ENCODE data around the gene LMTK2.

The LMTK2 gene

GRCh38 chr7:98066934-98067507 lies 39.6 kb upstream of the LMTK2 start:
- Histone ChIP-seq H3K4me1 (ENCODE audit: control insufficient read depth in 1 of 2, insufficient read depth in 1 of 2, low read depth in 1 of 2, low read length in 1 of 2) (no peaks in the 10 kb centered on the region), H3K36me3 (no peaks in the 10 kb centered on the region), H3K27me3 (no peaks in the 10 kb centered on the region), H3K27ac (no peak overlapping the region), H3K9me3 (no peaks in the 10 kb centered on the region), H3K4me3 (ENCODE audit: low read depth in 1 of 2, low read length in 1 of 2) (no peak overlapping the region)
- no peak for TF ChIP-seq CTCF (IDR thresholded peaks at IDR 0.05)

- Histone ChIP-seq H3K27ac (no peak overlapping the region), H3K4me3 (ENCODE audit: low read depth in 1 of 2, low read length in 1 of 2) (no peak overlapping the region), H3K4me1 (ENCODE audit: control insufficient read depth in 1 of 2, insufficient read depth in 1 of 2, low read depth in 1 of 2, low read length in 1 of 2) (no peaks in the 10 kb centered on the region), H3K27me3 (no peaks in the 10 kb centered on the region), H3K36me3 (no peaks in the 10 kb centered on the region), H3K9me3 (no peaks in the 10 kb centered on the region)
- no peak for TF ChIP-seq CTCF (IDR thresholded peaks at IDR 0.05)
Observed at GRCh38 chr7:98073047-98073446, 33.6 kb upstream of the LMTK2 start.

- H3K4me3 ChIP-seq (ENCODE audit: low read depth in 1 of 2, low read length in 1 of 2) = no peak overlapping the region
- H3K9me3 ChIP-seq = no peaks in the 10 kb centered on the region
- no peak for TF ChIP-seq CTCF (IDR thresholded peaks at IDR 0.05)
- no peaks in the 10 kb centered on the region for H3K27me3 ChIP-seq
- H3K27ac ChIP-seq = no peak overlapping the region
- H3K4me1 ChIP-seq (ENCODE audit: control insufficient read depth in 1 of 2, insufficient read depth in 1 of 2, low read depth in 1 of 2, low read length in 1 of 2) = no peaks in the 10 kb centered on the region
- no peaks in the 10 kb centered on the region for H3K36me3 ChIP-seq
Observed at GRCh38 chr7:98075801-98076200, 30.9 kb upstream of the LMTK2 start.

GRCh38 chr7:98077762-98078161 lies 28.9 kb upstream of the LMTK2 start:
- no peaks in the 10 kb centered on the region for H3K36me3 ChIP-seq
- H3K4me1 ChIP-seq (ENCODE audit: control insufficient read depth in 1 of 2, insufficient read depth in 1 of 2, low read depth in 1 of 2, low read length in 1 of 2) = no peaks in the 10 kb centered on the region
- no peaks in the 10 kb centered on the region for H3K9me3 ChIP-seq
- no peaks in the 10 kb centered on the region for H3K27me3 ChIP-seq
- no peak for TF ChIP-seq CTCF (IDR thresholded peaks at IDR 0.05)
- H3K27ac ChIP-seq = no peak overlapping the region
- no peak overlapping the region for H3K4me3 ChIP-seq (ENCODE audit: low read depth in 1 of 2, low read length in 1 of 2)

- Histone ChIP-seq H3K4me3 (ENCODE audit: low read depth in 1 of 2, low read length in 1 of 2) (no peak overlapping the region), H3K27me3 (no peaks in the 10 kb centered on the region), H3K27ac (no peak overlapping the region), H3K9me3 (no peaks in the 10 kb centered on the region), H3K36me3 (no peaks in the 10 kb centered on the region), H3K4me1 (ENCODE audit: control insufficient read depth in 1 of 2, insufficient read depth in 1 of 2, low read depth in 1 of 2, low read length in 1 of 2) (no peaks in the 10 kb centered on the region)
- no peak for TF ChIP-seq CTCF (IDR thresholded peaks at IDR 0.05)
Observed at GRCh38 chr7:98078197-98078870, 28.3 kb upstream of the LMTK2 start.
